Left cardiac atrium (tissue), 4 donors: Measurements from ENCODE around the gene SZT2. TPM values are rescaled to one million over a fixed set of nuclear protein-coding genes. Genes with fewer than 3 reads are reported as not detected.
A peak's percentile ranks its signal among the peaks of the same experiment; 100 is the strongest.
"Not testable (repeated sequence)": the region's sequence is repeated elsewhere in the genome, so short reads cannot be mapped to it uniquely, and the experiment has no call there.

Experiments used
- ATAC-seq, 2 donors: fragments of 200-7000 bp; cut with Tn5 transposase; one replicate each; pipeline ENCODE4 v1.9.1; 2020; ENCODE audit warnings: mild to moderate bottlenecking in 2 of 2, moderate library complexity in 2 of 2
- DNase-seq: peaks from one replicate; pipeline ENCODE4 v3.0.0-alpha.2; 2020
- intact Hi-C, 2 donors: fragments of 100-400 bp; cut with DNase I; formaldehyde crosslinking; loops; one replicate each; pipeline versions ENCODE4 v1.14.1 to v1.15.1; 2022 to 2023
- total RNA-seq, 2 donors: library from RNA; stranded (reverse); fragmentation: NEBNext Ultra II Directional; extraction: Animal tissue kit (Norgen Biotek cat#: 25700); gene quantifications; one replicate each; pipeline ENCODE4 v1.2.1, GENCODE V29; 2021
- donor health status: DM: no; HTN: yes; CAD: no.
- donor health status: DM: no; HTN: yes; CAD: no; lungs with severe emphysema.
- donor health status: DM: yes; HTN: yes; CAD: no.
- donor health status: Dilated cardiomyopathy.

The SZT2 gene
- total RNA-seq, 2 donors from 2014 or later, result 26.3 to 30.5 TPM

- DNase-seq, result no peak
- ATAC-seq, result no peak
- intact Hi-C loops, result no loop called here
Measured at GRCh38 chr1:43464681-43465504, 75.2 kb downstream of the SZT2 start.

- intact Hi-C loops, result no loop called here
Measured at GRCh38 chr1:43465505-43466067, 75.9 kb downstream of the SZT2 start.

GRCh38 chr1:43466403-43466802, 76.7 kb downstream of the SZT2 start:
- no peak for ATAC-seq
- intact Hi-C loops, result no loop called here
- DNase-seq, result no peak

More at GRCh38 chr1:43465505-43466067, 75.9 kb downstream of the SZT2 start:
- ATAC-seq, result no peak
- no peak for DNase-seq

- DNase-seq (no peak), ATAC-seq (no peak)
- intact Hi-C loops, result no loop called here
Measured at GRCh38 chr1:43468414-43468813, 78.7 kb downstream of the SZT2 start.

- ATAC-seq, result peak in 1 of 2 donors; percentile 36
- DNase-seq, result no peak
- intact Hi-C loops, result no loop called here
Measured at GRCh38 chr1:43469932-43470331, 80.2 kb downstream of the SZT2 start.

GRCh38 chr1:43472087-43472462, 82.4 kb downstream of the SZT2 start:
- intact Hi-C loops, result no loop called here
- ATAC-seq (no peak), DNase-seq (no peak)

- intact Hi-C loops, DNase-seq: not testable (repeated sequence)
- peak; percentile 36 to 84 for ATAC-seq
Measured at GRCh38 chr1:43472463-43473151, 82.9 kb downstream of the SZT2 start.

- ATAC-seq, result no peak
- no peak for DNase-seq
- intact Hi-C loops, result no loop called here
Measured at GRCh38 chr1:43473463-43473862, 83.8 kb downstream of the SZT2 start.

GRCh38 chr1:43475611-43476401, 86.1 kb downstream of the SZT2 start:
- DNase-seq, intact Hi-C loops: not testable (repeated sequence)
- peak; percentile 50 to 73 for ATAC-seq

- DNase-seq (no peak), ATAC-seq (no peak)
- intact Hi-C loops, result no loop called here
Measured at GRCh38 chr1:43477716-43478115, 88.0 kb downstream of the SZT2 start.

- ATAC-seq (no peak), DNase-seq (no peak)
- intact Hi-C loops, result no loop called here
Measured at GRCh38 chr1:43479414-43479813, 89.7 kb downstream of the SZT2 start.

- ATAC-seq (no peak), DNase-seq (no peak)
- intact Hi-C loops, result no loop called here
Measured at GRCh38 chr1:43481491-43481890, 91.8 kb downstream of the SZT2 start.

- no peak for DNase-seq
- no peak for ATAC-seq
- intact Hi-C loops, result no loop called here
Measured at GRCh38 chr1:43482215-43482614, 92.5 kb downstream of the SZT2 start.

- DNase-seq, result no peak
- ATAC-seq, result no peak
- intact Hi-C loops, result no loop called here
Measured at GRCh38 chr1:43484367-43484766, 94.7 kb downstream of the SZT2 start.

GRCh38 chr1:43488165-43488564, 98.5 kb downstream of the SZT2 start:
- no peak for ATAC-seq
- intact Hi-C loops, result no loop called here
- DNase-seq, result no peak

GRCh38 chr1:43491061-43491460, 101.4 kb downstream of the SZT2 start:
- intact Hi-C loops, result no loop called here
- ATAC-seq (no peak), DNase-seq (no peak)

- ATAC-seq, result no peak
- DNase-seq, result no peak
- intact Hi-C loops, result no loop called here
Measured at GRCh38 chr1:43492826-43493225, 103.1 kb downstream of the SZT2 start.

GRCh38 chr1:43493661-43494450, 104.2 kb downstream of the SZT2 start:
- ATAC-seq (no peak), DNase-seq (no peak)
- intact Hi-C loops, result no loop called here

- intact Hi-C loops, result no loop called here
- ATAC-seq, result no peak
- DNase-seq, result no peak
Measured at GRCh38 chr1:43495204-43495603, 105.5 kb downstream of the SZT2 start.
